Left colon (tissue), 2 donors: ENCODE measurements around the gene PPIA. TPM values are rescaled to one million over a fixed set of nuclear protein-coding genes. Genes with fewer than 3 reads are reported as not detected.

Experiments used
- ATAC-seq: fragments of 200-7000 bp; cut with Tn5 transposase; one replicate; pipeline ENCODE4 v1.9.1; 2020; ENCODE audit warnings: mild to moderate bottlenecking, moderate library complexity
- DNase-seq, 2 donors: peaks; one replicate each; pipeline ENCODE4 v3.0.0-alpha.2; 2020
- intact Hi-C, 2 donors: fragments of 100-400 bp; cut with DNase I in 1 of 2; cut with micrococcal nuclease in 1 of 2; formaldehyde crosslinking; loops; one replicate each; pipeline versions ENCODE4 v1.11.2 to v1.14.0; 2022; cut with DNase I, micrococcal nuclease
- long read RNA-seq: library from polyadenylated mRNA; unstranded; transcript quantifications from one replicate; pipeline ENCODE4 v2.0.0, GENCODE V29; 2021
- total RNA-seq, 2 donors: library from RNA; stranded (reverse); fragmentation: NEBNext Ultra II Directional; extraction: Animal tissue kit (Norgen Biotek cat#: 25700); gene quantifications; one replicate each; pipeline ENCODE4 v1.2.1, GENCODE V29; 2021
- donor health status: DM: no; HTN: no; CAD: no.
- donor health status: DM: yes; HTN: yes; CAD: no.

The PPIA gene
- 1,000 to 10,000 TPM; 1,049 to 1,320 TPM for total RNA-seq
- long read RNA-seq, transcript PPIA-201 (6 exons, 818 nt) = minor isoform, 5 of 745 reads
- long read RNA-seq, transcript PPIA-204 (5 exons, 2,238 nt) = major isoform, 706 of 745 reads
- long read RNA-seq, transcript PPIA-208 (6 exons, 907 nt) = minor isoform, 12 of 745 reads
- long read RNA-seq, partial matches to known transcripts = 10 of 745 reads
- long read RNA-seq, other reads (novel, unspliced or antisense) = 12 of 745 reads

DNA sequence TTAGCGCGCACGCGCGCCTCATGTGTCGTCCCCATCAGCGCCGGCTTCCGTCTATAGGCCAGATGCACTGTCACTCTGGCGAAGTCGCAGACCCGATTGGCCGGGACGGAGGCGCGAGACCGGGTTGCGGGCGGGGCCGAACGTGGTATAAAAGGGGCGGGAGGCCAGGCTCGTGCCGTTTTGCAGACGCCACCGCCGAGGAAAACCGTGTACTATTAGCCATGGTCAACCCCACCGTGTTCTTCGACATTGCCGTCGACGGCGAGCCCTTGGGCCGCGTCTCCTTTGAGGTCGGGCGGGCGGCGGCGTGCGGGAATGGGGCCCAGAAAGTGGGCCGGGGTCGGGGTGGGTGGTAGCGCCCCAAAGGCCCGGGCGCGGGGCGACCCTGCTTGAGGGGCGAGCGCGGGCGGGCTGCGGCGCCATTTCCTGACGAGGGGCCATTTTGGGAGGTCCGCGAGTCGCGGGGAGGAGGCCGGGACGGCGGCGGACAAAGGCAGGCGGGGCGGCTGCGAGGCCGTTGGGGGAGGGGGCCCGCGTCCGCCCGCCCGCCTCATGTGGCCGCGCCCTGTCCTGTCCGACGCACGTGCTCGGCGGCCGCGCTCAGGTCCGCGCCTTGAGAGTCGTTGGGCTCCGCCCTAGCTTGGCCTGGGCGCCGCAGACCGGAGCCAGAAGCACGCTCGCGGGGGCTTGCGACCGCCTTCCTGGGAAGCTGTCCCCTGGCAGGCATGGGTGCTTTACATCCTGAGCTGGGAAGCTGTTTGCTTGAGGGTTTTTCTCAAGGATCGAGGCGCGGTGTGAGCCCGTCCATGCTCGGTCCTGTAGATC lies at the start of gene PPIA:
Gene PPIA, plus strand, starts transcription at position 178 of the 825 bp plus-strand sequence. Its CDS starts 44 bp downstream, at position 222.
- peak; percentile 85 for ATAC-seq
- peak; percentile 98 to 99 for DNase-seq
- intact Hi-C loops = no loop called here

DNA sequence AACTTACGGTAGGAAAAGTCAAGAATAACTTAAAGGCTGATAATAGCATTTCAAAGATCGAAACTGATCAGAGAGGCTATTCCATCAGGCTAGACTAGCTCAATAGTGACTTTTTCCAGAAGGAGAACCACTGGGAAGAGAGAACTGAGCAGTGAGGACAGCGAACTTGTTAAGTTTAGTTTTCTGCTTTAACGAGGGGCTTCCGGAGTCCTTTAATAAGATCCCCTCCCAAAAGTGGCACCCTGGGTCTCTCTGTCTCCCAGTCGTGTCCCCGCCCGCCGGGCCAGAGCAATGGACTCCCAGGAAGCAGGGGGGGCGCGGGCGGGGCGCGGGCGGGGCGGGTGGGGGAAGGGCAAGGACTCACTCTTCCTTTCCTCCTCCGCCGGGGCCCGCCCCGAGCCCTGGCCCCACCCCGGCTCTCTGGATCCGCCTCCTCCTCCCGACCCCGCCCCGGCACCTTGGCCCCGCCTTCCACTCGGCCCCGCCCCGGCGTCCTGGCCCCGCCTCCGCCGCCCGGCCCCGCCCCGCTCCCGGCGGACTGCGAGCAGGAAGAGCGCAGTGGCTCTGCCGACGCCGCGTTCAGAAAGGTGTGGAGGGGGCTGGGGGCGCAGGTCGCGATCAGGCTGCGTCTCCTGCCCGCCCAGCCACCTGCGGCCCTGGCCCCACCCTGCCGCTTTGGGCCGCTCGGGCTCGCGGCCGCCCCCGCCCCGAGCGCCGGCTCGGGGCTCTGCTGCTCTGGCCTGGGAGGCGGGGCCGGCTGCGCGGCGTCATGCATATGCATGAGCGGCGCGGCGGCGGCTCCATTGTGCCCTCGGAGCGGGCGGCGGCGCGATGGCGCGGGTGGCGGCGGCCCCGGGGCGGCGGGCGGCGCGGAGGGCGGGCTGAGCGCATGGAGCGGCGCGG lies 48.2 kb upstream of the PPIA start, which contains the start of gene ZMIZ2:
Gene ZMIZ2, plus strand, starts transcription at position 803 of the 903 bp plus-strand sequence. CDS start 7,403 bp downstream, outside the sequence.
- DNase-seq = peak; percentile 89 to 94
- intact Hi-C loops = no loop called here
- ATAC-seq = peak; percentile 95

DNA sequence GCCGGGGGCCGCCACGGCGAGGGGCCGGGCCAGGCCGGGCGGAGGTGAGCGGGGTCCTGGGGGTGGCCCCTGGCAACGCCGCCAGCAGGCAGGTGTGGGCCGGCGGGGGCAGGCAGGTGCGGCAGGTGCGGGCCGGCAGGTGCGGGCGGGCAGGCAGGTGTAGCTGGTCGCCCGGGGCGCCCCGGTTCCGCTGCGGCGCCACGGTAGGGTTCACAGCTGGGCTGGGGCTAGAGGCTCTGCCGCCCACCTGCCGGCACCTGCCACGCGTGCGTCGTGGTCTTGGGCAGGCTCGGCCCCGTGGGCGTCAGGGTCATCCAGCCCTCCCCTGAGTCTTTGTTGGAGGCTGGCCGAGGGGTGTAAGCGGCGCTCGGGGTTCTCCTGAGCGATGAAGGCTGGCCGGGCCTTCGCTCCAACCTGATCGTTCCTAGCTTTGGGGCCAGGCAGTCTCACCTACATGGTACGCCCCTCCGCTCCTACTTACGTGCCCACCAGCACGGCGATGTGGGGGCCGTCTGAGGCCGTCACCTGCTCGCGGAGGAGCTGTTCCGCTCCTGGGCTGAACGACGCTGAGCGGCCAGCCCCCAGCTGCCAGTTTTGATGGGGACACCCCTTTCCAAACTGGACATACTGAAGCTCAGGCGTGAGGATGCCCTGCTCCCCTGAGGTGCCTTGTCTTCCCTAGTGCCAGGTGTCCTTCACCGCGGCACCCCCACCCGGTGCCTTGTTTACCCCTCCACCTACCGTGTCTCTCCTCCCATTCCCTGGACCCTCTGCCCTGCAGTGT lies 47.3 kb upstream of the PPIA start:
- no peak for DNase-seq
- ATAC-seq = peak; percentile 28
- intact Hi-C loops = no loop called here

DNA sequence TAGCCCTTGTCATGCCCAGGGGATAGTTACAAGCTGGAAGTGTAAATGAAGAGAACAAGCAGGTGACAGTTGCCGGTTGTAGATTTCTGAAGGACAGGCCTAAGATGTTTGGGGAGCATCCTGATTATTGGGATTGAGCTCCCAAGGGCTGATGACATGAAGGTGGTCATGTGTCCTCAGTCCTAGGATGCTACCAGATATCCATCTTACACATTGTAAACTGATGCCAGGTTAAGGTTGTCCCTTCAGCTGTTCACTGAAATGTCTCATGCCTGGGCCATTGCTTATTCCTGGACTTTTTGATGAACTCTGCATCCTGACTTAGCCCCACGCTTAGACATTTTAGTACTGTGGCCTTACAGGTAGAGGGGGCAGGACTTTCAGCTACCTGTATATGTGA lies 46.5 kb upstream of the PPIA start:
- intact Hi-C loops = loop anchor here in 1 of 2 donors (5.0 kb wide), 1 partner anchor 42 kb away; no protein-coding TSS in a partner anchor
- DNase-seq = no peak
- ATAC-seq = no peak

DNA sequence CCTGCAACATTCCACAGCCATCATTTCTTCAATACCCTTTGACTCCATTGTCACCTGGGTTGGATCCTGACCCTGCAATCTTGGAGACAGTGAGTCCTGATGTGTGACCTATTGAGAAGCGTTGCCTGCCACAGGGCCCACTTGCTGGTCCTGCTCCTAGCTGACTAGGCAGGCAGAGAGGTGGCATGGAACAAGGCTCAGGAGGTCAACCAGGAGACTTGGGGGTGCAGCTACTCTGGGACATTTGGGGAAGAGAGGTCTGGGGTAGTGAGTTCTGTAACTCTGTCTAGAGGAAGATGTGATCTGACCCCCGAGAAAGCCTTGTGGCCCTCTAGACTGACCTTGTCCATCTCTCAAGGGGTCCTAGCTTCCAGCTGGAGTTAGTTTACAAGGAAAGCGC lies 46.1 kb upstream of the PPIA start:
- intact Hi-C loops = loop anchor here in 1 of 2 donors (5.0 kb wide), 1 partner anchor 42 kb away; no protein-coding TSS in a partner anchor
- ATAC-seq (no peak), DNase-seq (no peak)

DNA sequence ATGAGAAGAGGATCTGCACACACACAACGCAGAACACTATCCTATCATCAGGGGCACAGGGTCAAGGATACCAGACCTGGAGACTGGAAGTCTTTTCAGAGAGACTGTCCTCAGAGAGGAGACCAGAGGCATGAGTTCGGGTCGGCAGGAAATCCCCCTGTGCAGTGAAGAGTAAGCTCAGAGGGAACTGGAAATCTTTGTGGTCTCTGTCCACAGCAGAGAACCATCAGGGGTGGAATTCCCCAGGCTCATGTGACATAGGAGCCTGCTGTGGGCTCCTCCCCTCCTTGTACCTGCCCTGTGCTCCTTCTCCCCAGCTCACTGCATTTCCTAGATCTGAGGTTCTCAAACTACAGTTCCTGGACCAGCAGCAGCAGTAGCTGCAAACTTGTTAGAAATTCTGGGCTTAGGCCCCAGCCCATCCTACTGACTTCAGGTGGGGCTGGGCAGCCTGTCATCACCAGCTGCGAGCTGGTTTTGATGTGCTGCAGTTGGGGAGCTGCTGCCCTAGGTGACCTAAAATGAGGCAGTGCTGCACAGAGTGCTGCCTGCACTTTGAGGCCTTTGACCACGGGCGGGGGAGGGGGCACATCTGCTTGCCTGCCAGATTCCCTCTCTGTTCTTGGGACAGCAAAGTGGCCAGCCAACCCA lies 45.4 kb upstream of the PPIA start:
- intact Hi-C loops = loop anchor here in 1 of 2 donors (5.0 kb wide), 1 partner anchor 41 kb away; no protein-coding TSS in a partner anchor
- ATAC-seq (no peak), DNase-seq (no peak)

DNA sequence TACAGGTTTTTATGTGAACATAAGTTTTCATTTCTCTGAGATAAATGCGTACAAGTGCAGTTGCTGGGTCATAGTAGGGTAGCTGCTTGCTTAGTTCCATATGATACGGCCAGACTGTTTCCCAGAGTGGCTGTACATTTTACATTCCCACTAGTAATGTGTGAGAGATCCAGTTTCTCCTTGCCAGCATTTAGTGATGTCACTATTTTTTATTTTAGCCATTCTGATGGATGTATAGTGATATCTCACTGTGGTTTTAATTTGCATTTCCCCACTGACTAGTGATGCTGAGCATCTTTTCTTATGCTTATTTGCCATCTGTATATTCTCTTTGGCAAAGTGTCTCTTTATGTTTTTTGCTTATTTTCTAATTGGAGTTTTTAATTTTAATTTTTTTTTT lies 43.7 kb upstream of the PPIA start:
- DNase-seq (no peak), ATAC-seq (no peak)
- intact Hi-C loops = loop anchor here in 1 of 2 donors (5.0 kb wide), 1 partner anchor 39 kb away; no protein-coding TSS in a partner anchor

DNA sequence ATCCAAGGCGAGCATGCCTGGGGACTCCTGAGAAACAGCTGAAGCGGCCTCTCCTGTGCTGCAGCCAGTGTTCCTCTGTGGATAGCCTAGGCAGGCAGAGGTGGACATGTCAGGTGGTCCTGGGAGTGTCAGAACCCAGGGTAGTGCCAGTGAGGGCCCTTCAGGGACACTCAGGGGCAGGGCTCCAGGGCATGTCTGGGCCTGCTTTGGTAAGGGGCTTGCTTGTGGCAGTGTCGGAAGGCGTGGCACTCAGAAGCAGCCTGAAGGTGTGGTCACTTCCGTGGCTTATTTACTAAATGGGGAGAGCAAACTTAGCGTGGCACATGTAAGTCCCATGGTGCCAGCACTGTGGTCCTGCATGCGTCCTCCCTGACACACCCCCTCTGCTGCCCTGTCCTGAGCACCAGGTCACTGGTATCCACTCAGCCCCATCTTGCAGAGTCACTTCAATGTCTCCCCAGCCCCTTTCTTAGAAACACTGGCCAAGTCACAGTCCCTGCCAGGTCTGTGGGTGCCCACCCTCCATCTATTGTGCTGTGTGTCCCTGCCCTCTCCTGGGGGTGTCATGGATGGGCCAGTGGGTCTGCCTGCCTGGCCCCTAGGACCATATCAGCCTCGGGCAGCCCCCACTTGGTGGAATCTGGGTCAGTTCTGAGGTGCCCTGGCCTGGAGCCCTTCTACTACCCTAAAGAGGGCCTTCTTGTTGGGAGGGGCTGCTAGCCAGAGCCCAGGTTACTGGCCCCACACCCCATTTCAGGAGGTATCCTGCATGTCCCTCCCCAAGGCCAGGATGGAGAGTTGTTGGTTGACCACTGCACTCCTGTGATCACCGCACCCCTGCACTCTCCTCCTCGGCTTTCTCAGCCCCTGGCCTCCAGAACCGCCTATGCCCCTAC lies 41.4 kb upstream of the PPIA start:
- peak; percentile 71 for ATAC-seq
- intact Hi-C loops = loop anchor here in 1 of 2 donors (5.0 kb wide), 1 partner anchor 37 kb away; no protein-coding TSS in a partner anchor

DNA sequence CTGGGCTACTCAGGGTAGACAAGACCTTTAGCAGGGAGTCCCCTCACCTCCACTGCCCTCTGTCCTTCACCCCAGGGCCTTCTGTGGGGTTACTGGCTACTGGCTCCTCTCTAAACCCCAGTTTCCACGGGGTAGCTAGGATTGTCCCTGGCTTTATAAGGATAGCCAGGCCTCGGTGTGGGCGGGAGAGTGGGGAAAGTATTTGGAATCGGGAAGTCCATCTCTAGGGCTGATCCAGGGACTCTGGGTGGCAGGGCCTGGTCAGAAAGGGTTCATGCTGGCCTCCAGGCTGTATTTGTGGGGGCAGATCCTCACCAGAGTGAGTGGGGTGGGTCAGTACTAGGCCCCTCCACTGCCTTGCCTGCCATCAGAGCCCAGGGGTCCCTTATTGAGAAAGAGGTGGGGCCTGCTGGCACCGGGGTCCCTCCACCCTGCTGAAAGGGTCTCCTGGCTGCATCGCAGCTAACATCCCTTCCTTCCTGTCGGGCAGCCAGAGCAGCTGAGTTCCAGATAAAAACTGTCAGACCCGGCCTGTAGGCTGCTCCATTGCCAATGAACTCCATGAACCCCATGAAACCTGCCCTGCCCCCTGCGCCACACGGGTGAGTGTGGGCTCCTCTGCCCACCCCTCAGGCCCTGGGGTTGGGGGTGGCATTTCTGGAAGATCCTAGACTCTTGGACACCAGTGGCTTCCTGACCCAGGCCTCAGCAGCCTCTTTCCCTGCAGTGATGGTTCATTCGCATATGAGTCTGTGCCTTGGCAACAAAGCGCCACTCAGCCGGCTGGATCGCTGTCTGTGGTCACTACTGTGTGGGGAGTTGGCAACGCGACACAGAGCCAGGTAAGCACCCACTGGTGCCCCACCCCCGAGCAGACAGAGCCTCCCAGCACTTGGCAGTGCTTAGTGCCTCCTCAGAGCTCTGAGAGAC lies 40.5 kb upstream of the PPIA start:
- DNase-seq (no peak), ATAC-seq (no peak)
- intact Hi-C loops = no loop called here

More for the DNA sequence above, 41.4 kb upstream of the PPIA start:
- DNase-seq = no peak

DNA sequence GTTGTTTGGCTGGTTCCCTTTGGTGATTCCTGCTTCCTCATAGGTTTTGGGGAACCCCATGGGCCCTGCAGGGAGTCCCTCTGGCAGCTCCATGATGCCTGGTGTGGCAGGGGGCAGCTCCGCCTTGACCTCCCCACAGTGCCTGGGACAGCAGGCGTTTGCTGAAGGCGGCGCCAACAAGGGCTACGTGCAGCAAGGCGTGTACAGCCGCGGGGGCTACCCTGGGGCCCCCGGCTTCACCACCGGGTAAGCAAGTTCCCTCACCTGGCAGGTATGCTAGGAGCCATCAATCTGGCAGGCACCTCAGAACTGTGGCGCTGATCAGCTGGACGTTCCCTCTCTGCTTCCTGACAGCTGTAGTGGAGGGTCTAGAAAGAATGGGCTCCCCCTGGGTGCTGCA lies 39.6 kb upstream of the PPIA start:
- ATAC-seq (no peak), DNase-seq (no peak)
- intact Hi-C loops = no loop called here

DNA sequence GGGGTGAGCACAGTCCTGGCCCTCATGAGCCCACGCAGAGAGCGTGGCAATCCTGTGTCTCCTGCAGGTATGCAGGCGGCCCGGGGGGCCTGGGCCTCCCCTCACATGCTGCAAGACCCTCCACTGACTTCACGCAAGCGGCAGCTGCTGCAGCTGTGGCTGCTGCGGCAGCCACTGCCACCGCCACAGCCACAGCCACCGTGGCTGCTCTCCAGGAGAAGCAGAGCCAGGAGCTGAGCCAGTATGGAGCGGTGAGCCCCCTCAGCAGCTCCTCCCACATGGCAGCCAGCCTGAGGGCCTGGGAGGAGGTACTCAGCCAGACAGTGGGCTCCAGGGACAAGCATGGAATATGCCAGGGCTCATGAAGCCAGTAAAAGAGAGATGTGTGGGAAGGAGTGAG lies 39.2 kb upstream of the PPIA start:
- DNase-seq (no peak), ATAC-seq (no peak)
- intact Hi-C loops = no loop called here

DNA sequence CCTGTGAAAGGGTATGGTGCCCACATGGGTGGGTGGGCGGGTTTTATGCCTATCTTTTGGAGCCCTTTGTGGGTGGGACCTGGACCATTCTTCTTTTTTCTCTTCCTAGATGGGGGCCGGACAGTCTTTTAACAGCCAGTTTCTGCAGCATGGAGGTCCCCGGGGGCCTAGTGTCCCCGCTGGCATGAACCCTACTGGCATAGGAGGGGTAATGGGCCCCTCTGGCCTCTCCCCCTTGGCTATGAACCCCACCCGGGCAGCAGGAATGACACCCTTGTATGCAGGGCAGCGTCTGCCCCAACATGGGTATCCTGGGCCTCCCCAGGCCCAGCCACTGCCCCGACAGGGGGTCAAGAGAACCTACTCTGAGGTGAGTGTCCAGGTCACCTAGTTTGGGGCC lies 38.7 kb upstream of the PPIA start:
- intact Hi-C loops = no loop called here
- DNase-seq = no peak
- ATAC-seq = no peak

DNA sequence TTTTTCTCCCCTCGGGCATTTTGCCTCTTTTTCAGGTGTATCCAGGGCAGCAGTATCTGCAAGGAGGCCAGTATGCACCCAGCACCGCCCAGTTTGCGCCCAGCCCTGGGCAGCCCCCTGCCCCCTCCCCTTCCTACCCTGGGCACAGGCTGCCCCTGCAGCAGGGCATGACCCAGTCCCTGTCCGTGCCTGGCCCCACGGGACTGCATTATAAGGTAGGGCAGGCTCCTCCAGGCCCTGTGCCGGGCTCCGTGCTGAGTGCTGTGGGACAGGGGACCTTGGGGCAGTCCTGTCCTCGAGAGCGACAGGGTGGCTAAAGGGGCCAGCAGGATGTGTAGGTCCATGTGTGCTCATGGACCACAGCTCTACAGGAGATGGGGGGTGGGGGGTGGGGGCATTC lies 37.2 kb upstream of the PPIA start:
- DNase-seq (no peak), ATAC-seq (no peak)
- intact Hi-C loops = no loop called here

DNA sequence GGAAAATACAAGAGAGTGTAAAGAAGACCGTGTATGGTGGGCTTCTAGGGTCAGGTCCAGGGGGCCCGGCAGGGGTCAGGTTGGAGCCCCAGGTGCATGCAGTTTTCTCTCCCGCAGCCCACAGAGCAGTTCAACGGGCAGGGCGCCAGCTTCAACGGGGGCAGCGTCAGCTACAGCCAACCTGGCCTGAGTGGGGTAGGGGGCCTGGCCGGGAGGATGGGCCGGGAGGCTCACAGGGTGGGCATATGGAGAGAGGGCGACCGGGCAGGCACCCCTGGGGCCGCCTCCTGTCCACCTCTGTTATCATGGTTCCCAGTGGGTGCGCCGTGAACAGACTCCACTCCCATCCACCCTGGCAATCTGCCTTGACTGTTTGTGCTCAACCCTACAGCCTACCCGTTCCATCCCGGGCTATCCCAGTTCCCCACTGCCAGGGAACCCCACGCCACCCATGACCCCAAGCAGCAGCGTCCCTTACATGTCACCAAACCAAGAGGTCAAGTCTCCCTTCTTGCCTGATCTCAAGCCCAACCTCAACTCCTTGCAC lies 36.4 kb upstream of the PPIA start:
- ATAC-seq = no peak
- intact Hi-C loops = no loop called here

More for the DNA sequence above, 36.4 kb upstream of the PPIA start:
- no peak for DNase-seq
